Measurements from ENCODE around the gene ALDH4A1. TPM values are rescaled to one million over a fixed set of nuclear protein-coding genes. Genes with fewer than 3 reads are reported as not detected.
A peak's percentile ranks its signal among the peaks of the same experiment; 100 is the strongest.

Gene ALDH4A1
- total RNA-seq, 3 donors from 2014 or later (not counting 1 experiment from before 2014, with no cell fraction given): 3.4 to 4.1 (median 3.7) TPM

GRCh38 chr1:18861590-18861989 lies 40.8 kb downstream of the ALDH4A1 start:
- no peak overlapping the region for H3K27ac ChIP-seq (ENCODE audit: low read length)
- intact Hi-C loops (cut with micrococcal nuclease): no loop called here
- DNase-seq (no peak), ATAC-seq (no peak)
- TF ChIP-seq CTCF (IDR thresholded peaks at IDR 0.05): no peak
- H3K4me1 ChIP-seq (ENCODE audit: control insufficient read depth, insufficient read depth, low read length): no peaks in the 10 kb centered on the region
- Mint-ChIP-seq H3K4me3 (no peak overlapping the region), H3K9me3 (no peaks in the 10 kb centered on the region), H3K27ac (no peak overlapping the region), H3K27me3 (ENCODE audit: low read depth in 2 of 2) (peaks cover 2% of the 10 kb centered on the region in 2 donors), H3K36me3 (no peaks in the 10 kb centered on the region), H3K4me1 (no peaks in the 10 kb centered on the region)
- H3K4me3 ChIP-seq (ENCODE audit: low read length): no peak overlapping the region
- no peaks in the 10 kb centered on the region for H3K27me3 ChIP-seq (ENCODE audit: control insufficient read depth, insufficient read depth, low read length)
- no peaks in the 10 kb centered on the region for H3K9me3 ChIP-seq (ENCODE audit: control insufficient read depth, insufficient read depth, low read length)
- H3K36me3 ChIP-seq (ENCODE audit: control insufficient read depth, insufficient read depth, low read length): no peaks in the 10 kb centered on the region
- 77% methylated on average over 8 of the region's 8 CpGs for WGBS (ENCODE audit: insufficient coverage)

DNA sequence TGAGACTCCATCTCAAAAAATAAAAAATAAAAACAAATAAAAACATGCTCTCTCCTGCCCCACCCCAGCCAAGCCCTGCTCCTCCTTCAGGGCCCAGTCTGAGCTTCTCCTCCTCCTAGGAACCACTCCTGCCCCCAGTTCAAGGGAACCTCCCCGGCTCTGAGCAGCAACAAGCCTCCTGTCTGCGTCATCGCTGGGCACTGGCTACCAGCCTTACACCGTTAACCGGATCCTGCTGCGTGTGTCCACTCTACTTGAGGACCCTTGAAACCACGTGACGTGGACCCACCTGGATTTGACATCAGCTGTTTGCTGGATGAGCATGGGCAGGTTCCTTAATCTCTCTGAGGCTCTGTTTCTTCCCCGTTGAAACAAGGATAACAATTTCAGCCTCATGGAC lies 41.3 kb downstream of the ALDH4A1 start:
- H3K27me3 ChIP-seq (ENCODE audit: control insufficient read depth, insufficient read depth, low read length): no peaks in the 10 kb centered on the region
- Mint-ChIP-seq H3K36me3 (no peaks in the 10 kb centered on the region), H3K9me3 (no peaks in the 10 kb centered on the region), H3K4me1 (no peaks in the 10 kb centered on the region), H3K4me3 (no peak overlapping the region), H3K27me3 (ENCODE audit: low read depth in 2 of 2) (peaks cover 0 to 3% of the 10 kb centered on the region in 2 donors), H3K27ac (no peak overlapping the region)
- H3K36me3 ChIP-seq (ENCODE audit: control insufficient read depth, insufficient read depth, low read length): no peaks in the 10 kb centered on the region
- WGBS (ENCODE audit: insufficient coverage): 77% methylated on average over 9 of the region's 9 CpGs
- no peak for TF ChIP-seq CTCF (IDR thresholded peaks at IDR 0.05)
- H3K27ac ChIP-seq (ENCODE audit: low read length): no peak overlapping the region
- H3K9me3 ChIP-seq (ENCODE audit: control insufficient read depth, insufficient read depth, low read length): no peaks in the 10 kb centered on the region
- DNase-seq: no peak
- ATAC-seq: no peak
- H3K4me1 ChIP-seq (ENCODE audit: control insufficient read depth, insufficient read depth, low read length): no peaks in the 10 kb centered on the region
- no peak overlapping the region for H3K4me3 ChIP-seq (ENCODE audit: low read length)
- intact Hi-C loops (cut with micrococcal nuclease): no loop called here

- no peak for DNase-seq
- Histone ChIP-seq H3K9me3 (ENCODE audit: control insufficient read depth, insufficient read depth, low read length) (no peaks in the 10 kb centered on the region), H3K36me3 (ENCODE audit: control insufficient read depth, insufficient read depth, low read length) (no peaks in the 10 kb centered on the region), H3K4me1 (ENCODE audit: control insufficient read depth, insufficient read depth, low read length) (no peaks in the 10 kb centered on the region), H3K4me3 (ENCODE audit: low read length) (no peak within 1 kb of the TSS), H3K27ac (ENCODE audit: low read length) (no peak within 1 kb of the TSS), H3K27me3 (ENCODE audit: control insufficient read depth, insufficient read depth, low read length) (no peaks in the 10 kb centered on the region)
- no peak for ATAC-seq
- H3K36me3 Mint-ChIP-seq: no peaks in the 10 kb centered on the region
- no peak within 1 kb of the TSS for H3K27ac Mint-ChIP-seq
- no peaks in the 10 kb centered on the region for H3K4me1 Mint-ChIP-seq
- no peaks in the 10 kb centered on the region for H3K9me3 Mint-ChIP-seq
- H3K27me3 Mint-ChIP-seq (ENCODE audit: low read depth in 2 of 2): peaks cover 0 to 12% of the 10 kb centered on the region in 2 donors
- H3K4me3 Mint-ChIP-seq: no peak within 1 kb of the TSS
- TF ChIP-seq CTCF (IDR thresholded peaks at IDR 0.05): no peak
- WGBS (ENCODE audit: insufficient coverage): 77% methylated on average over 4 of the region's 4 CpGs
- intact Hi-C loops (cut with micrococcal nuclease): no loop called here
Observed at GRCh38 chr1:18859560-18859959, 42.8 kb downstream of the ALDH4A1 start, which contains the start of gene TAS1R2. Gene TAS1R2, minus strand, starts transcription at chr1:18859660. Its CDS starts 0 bp downstream, at chr1:18859660.

GRCh38 chr1:18858070-18858688 lies 44.2 kb downstream of the ALDH4A1 start:
- Histone ChIP-seq H3K4me1 (ENCODE audit: control insufficient read depth, insufficient read depth, low read length) (no peaks in the 10 kb centered on the region), H3K27ac (ENCODE audit: low read length) (no peak overlapping the region), H3K9me3 (ENCODE audit: control insufficient read depth, insufficient read depth, low read length) (no peaks in the 10 kb centered on the region), H3K4me3 (ENCODE audit: low read length) (no peak overlapping the region), H3K36me3 (ENCODE audit: control insufficient read depth, insufficient read depth, low read length) (no peaks in the 10 kb centered on the region), H3K27me3 (ENCODE audit: control insufficient read depth, insufficient read depth, low read length) (no peaks in the 10 kb centered on the region)
- no peak for TF ChIP-seq CTCF (IDR thresholded peaks at IDR 0.05)
- H3K9me3 Mint-ChIP-seq: no peaks in the 10 kb centered on the region
- peaks cover 0 to 10% of the 10 kb centered on the region in 2 donors for H3K27me3 Mint-ChIP-seq (ENCODE audit: low read depth in 2 of 2)
- no peaks in the 10 kb centered on the region for H3K4me1 Mint-ChIP-seq
- no peak overlapping the region for H3K4me3 Mint-ChIP-seq
- H3K36me3 Mint-ChIP-seq: no peaks in the 10 kb centered on the region
- intact Hi-C loops (cut with micrococcal nuclease): no loop called here
- no peak for DNase-seq
- 76% methylated on average over 7 of the region's 7 CpGs for WGBS (ENCODE audit: insufficient coverage)
- no peak overlapping the region for H3K27ac Mint-ChIP-seq
- ATAC-seq: peak in 1 of 3 donors; percentile 55
